CD14-positive monocyte (primary cell): ENCODE data around the gene ERCC5. TPM values are rescaled to one million over a fixed set of nuclear protein-coding genes. Genes with fewer than 3 reads are reported as not detected.

Source experiments
- DNase-seq, 3 donors: peaks; one replicate each; pipeline ENCODE4 v3.0.0-alpha.2; 2011 to 2022
- H2AFZ ChIP-seq: 2 replicates; pipeline ENCODE4 v1.6.0; 2012; ENCODE audit warnings: mild to moderate bottlenecking, low read depth, low read length, inconsistent platforms; ENCODE audit not compliant: insufficient read depth, poor library complexity, severe bottlenecking
- H3K27ac ChIP-seq, 2 donors: 1 replicate in 1 of 2; 2 replicates in 1 of 2; pipeline ENCODE4 v1.5.1; 2012 to 2013; ENCODE audit warnings: low read length in 2 of 2, control low read depth in 1 of 2, inconsistent platforms in 1 of 2, low read depth in 1 of 2, mild to moderate bottlenecking in 1 of 2
- H3K27me3 ChIP-seq, 2 donors: one replicate each; pipeline versions ENCODE4 v1.6.0 to v1.6.1; 2011 to 2013; ENCODE audit warnings: low read length in 2 of 2; ENCODE audit not compliant: control insufficient read depth in 2 of 2, insufficient read depth in 2 of 2
- H3K36me3 ChIP-seq, 2 donors: replicated peaks in 1 of 2; 1 replicate in 1 of 2; 2 replicates in 1 of 2; pipeline versions ENCODE4 v1.5.1 to v1.6.1; 2012 to 2013; ENCODE audit warnings: low read length in 2 of 2, control low read depth in 1 of 2, inconsistent platforms in 1 of 2, mild to moderate bottlenecking in 1 of 2; ENCODE audit not compliant: insufficient read depth in 2 of 2, control insufficient read depth in 1 of 2
- H3K4me1 ChIP-seq, 2 donors: 1 replicate in 1 of 2; 2 replicates in 1 of 2; pipeline versions ENCODE4 v1.5.1 to v1.6.1; 2012 to 2013; ENCODE audit warnings: low read length in 2 of 2, control low read depth in 1 of 2, inconsistent platforms in 1 of 2, mild to moderate bottlenecking in 1 of 2, moderate library complexity in 1 of 2; ENCODE audit not compliant: insufficient read depth in 2 of 2, control insufficient read depth in 1 of 2
- H3K4me2 ChIP-seq: replicated peaks from 2 replicates; pipeline ENCODE3; 2012; ENCODE audit warnings: low read length, moderate library complexity, mild to moderate bottlenecking; ENCODE audit not compliant: poor library complexity, severe bottlenecking; ENCODE audit errors: extremely low read depth
- H3K4me3 ChIP-seq, 3 experiments: fragments of 200-600 bp in 1 of 3; sonication (generic) in 1 of 3; replicated peaks in 1 of 3; 1 replicate in 2 of 3; 2 replicates in 1 of 3; pipeline ENCODE4 v1.5.1; 2011 to 2013; ENCODE audit warnings: low read length in 3 of 3, mild to moderate bottlenecking in 3 of 3, control low read depth in 2 of 3, low read depth in 2 of 3, inconsistent platforms in 1 of 3, moderate library complexity in 1 of 3
- H3K79me2 ChIP-seq: 2 replicates; pipeline ENCODE4 v1.6.0; 2012; ENCODE audit warnings: mild to moderate bottlenecking, control low read depth, inconsistent platforms, low read length, moderate library complexity; ENCODE audit not compliant: insufficient read depth
- H3K9ac ChIP-seq: 2 replicates; pipeline ENCODE4 v1.6.0; 2017; ENCODE audit warnings: low read length, mild to moderate bottlenecking; ENCODE audit not compliant: insufficient read depth, poor library complexity, severe bottlenecking
- H3K9me3 ChIP-seq, 2 donors: replicated peaks in 1 of 2; 1 replicate in 1 of 2; 2 replicates in 1 of 2; pipeline versions ENCODE4 v1.5.1 to v1.6.1; 2012 to 2013; ENCODE audit warnings: low read length in 2 of 2, control low read depth in 1 of 2; ENCODE audit not compliant: control insufficient read depth in 1 of 2, insufficient read depth in 1 of 2
- H4K20me1 ChIP-seq: 2 replicates; pipeline ENCODE4 v1.6.0; 2012; ENCODE audit warnings: mild to moderate bottlenecking, low read length, control low read depth, moderate library complexity; ENCODE audit not compliant: insufficient read depth
- H3K27ac Mint-ChIP-seq, 7 donors: one replicate each; pipeline ENCODE4 v1.8.0; 2020; ENCODE audit warnings: mild to moderate bottlenecking in 7 of 7, mixed read lengths in 7 of 7, moderate library complexity in 6 of 7, inconsistent platforms in 2 of 7
- H3K27me3 Mint-ChIP-seq, 3 donors: one replicate each; pipeline ENCODE4 v1.8.0; 2021 to 2022; ENCODE audit warnings: low read depth in 3 of 3, mild to moderate bottlenecking in 3 of 3, mixed read lengths in 3 of 3, moderate library complexity in 3 of 3, inconsistent platforms in 1 of 3
- H3K36me3 Mint-ChIP-seq, 2 donors: one replicate each; pipeline ENCODE4 v1.8.0; 2020; ENCODE audit warnings: mixed read lengths in 2 of 2, inconsistent platforms in 1 of 2, mild to moderate bottlenecking in 1 of 2
- H3K4me1 Mint-ChIP-seq: one replicate; pipeline ENCODE4 v1.8.0; 2020; ENCODE audit warnings: mild to moderate bottlenecking, mixed read lengths
- H3K4me3 Mint-ChIP-seq, 2 donors: one replicate each; pipeline ENCODE4 v1.8.0; 2020; ENCODE audit warnings: mild to moderate bottlenecking in 2 of 2, mixed read lengths in 2 of 2, moderate library complexity in 1 of 2
- H3K9me3 Mint-ChIP-seq, 7 donors: one replicate each; pipeline ENCODE4 v1.8.0; 2020 to 2022; ENCODE audit warnings: mixed read lengths in 7 of 7, mild to moderate bottlenecking in 6 of 7, moderate library complexity in 6 of 7, inconsistent platforms in 2 of 7
- CTCF ChIP-seq: fragments of 200-600 bp; IDR thresholded peaks from one replicate; pipeline ENCODE4 v1.8.0; 2022; ENCODE audit warnings: antibody characterized with exemption, mild to moderate bottlenecking
- WGBS: methylation state at CpG from one replicate; pipeline ENCODE4 v1.1.5; 2013; ENCODE audit warnings: missing lambda C conversion rate; ENCODE audit not compliant: insufficient coverage; 5-methylcytosine and 5-hydroxymethylcytosine counted together
- intact Hi-C, 2 donors: fragments of 100-400 bp; cut with micrococcal nuclease; formaldehyde crosslinking; loops; one replicate each; pipeline versions ENCODE4 v1.15.0 to v1.15.1; 2023
- polyA plus RNA-seq, 3 donors: library from polyadenylated mRNA; depleted of rRNA in 1 of 3; unstranded in 2 of 3; stranded (reverse) in 1 of 3; fragments of 300-500 nt in 2 of 3; fragments of >200 nt in 1 of 3; fragmentation: Illumina TruSeq in 2 of 3; gene quantifications; 1 replicate in 2 of 3; 2 replicates in 1 of 3; pipeline ENCODE4 v1.2.3, GENCODE V29; 2012 to 2021

ERCC5 gene
- polyA plus RNA-seq, 3 donors, result 15.2 to 34.2 (median 22.1) TPM

- Mint-ChIP-seq H3K4me3 (no peak overlapping the region), H3K36me3 (peaks cover 82 to 95% of the 10 kb centered on the region in 2 donors), H3K4me1 (peaks cover 12% of the 10 kb centered on the region), H3K9me3 (peaks cover 0 to 2% (median 0%) of the 10 kb centered on the region in 7 donors), H3K27me3 (no peaks in the 10 kb centered on the region), H3K27ac (peak overlapping the region in 3 of 7 donors; percentile 33 to 58 (median 57))
- H3K9ac ChIP-seq, result no peak overlapping the region
- H2AFZ ChIP-seq, result no peak overlapping the region
- H3K27ac ChIP-seq, result no peak overlapping the region
- no peaks in the 10 kb centered on the region for H3K9me3 ChIP-seq
- H3K27me3 ChIP-seq, result no peaks in the 10 kb centered on the region
- H3K36me3 ChIP-seq, result peaks cover 94 to 100% of the 10 kb centered on the region in 2 donors
- H4K20me1 ChIP-seq, result peaks cover 65% of the 10 kb centered on the region
- peaks cover 3 to 6% of the 10 kb centered on the region in 2 donors for H3K4me1 ChIP-seq
- 0% methylated on average over 1 of the region's 4 CpGs for WGBS
- H3K79me2 ChIP-seq, result peaks cover 37% of the 10 kb centered on the region
- DNase-seq, result no peak
- no peak overlapping the region for H3K4me3 ChIP-seq
- intact Hi-C loops, result no loop called here
- no peak overlapping the region for H3K4me2 ChIP-seq
- no peak for TF ChIP-seq CTCF
These were observed 17.8 kb downstream of the ERCC5 start for GRCh38 chr13:102863590-102863989.

GRCh38 chr13:102868366-102868936, 22.6 kb downstream of the ERCC5 start:
- H3K27me3 ChIP-seq, result no peaks in the 10 kb centered on the region
- no peak overlapping the region for H3K4me3 ChIP-seq
- TF ChIP-seq CTCF, result no peak
- Mint-ChIP-seq H3K4me1 (peaks cover 13% of the 10 kb centered on the region), H3K27me3 (no peaks in the 10 kb centered on the region), H3K4me3 (no peak overlapping the region), H3K27ac (peak overlapping the region in 1 of 7 donors; percentile 51), H3K36me3 (peaks cover 69 to 91% of the 10 kb centered on the region in 2 donors), H3K9me3 (peaks cover 0 to 2% (median 0%) of the 10 kb centered on the region in 7 donors)
- intact Hi-C loops, result no loop called here
- H3K4me1 ChIP-seq, result peaks cover 3 to 6% of the 10 kb centered on the region in 2 donors
- peaks cover 66% of the 10 kb centered on the region for H4K20me1 ChIP-seq
- WGBS, result 100% methylated on average over 3 of the region's 5 CpGs
- no peak overlapping the region for H3K4me2 ChIP-seq
- no peaks in the 10 kb centered on the region for H3K9me3 ChIP-seq
- no peak overlapping the region for H3K9ac ChIP-seq
- H3K36me3 ChIP-seq, result peaks cover 87 to 96% of the 10 kb centered on the region in 2 donors
- H3K79me2 ChIP-seq, result peaks cover 32% of the 10 kb centered on the region
- no peak overlapping the region for H3K27ac ChIP-seq
- no peak overlapping the region for H2AFZ ChIP-seq
- DNase-seq, result no peak
